SKM-1 (cell line): ENCODE results near the gene MICALL2.

Experiments
- DNase-seq: peaks from one replicate; lab custom pipeline; 2025; ENCODE audit not compliant: unreplicated experiment; lab: John Stamatoyannopoulos, UW

MICALL2 gene

GRCh38 chr7:1396195-1396594 lies 63.1 kb downstream of the MICALL2 start:
- no peak for DNase-seq

- no peak for DNase-seq
These were observed 63.8 kb downstream of the MICALL2 start for GRCh38 chr7:1395211-1396070.

GRCh38 chr7:1394371-1394770 lies 64.9 kb downstream of the MICALL2 start:
- DNase-seq, result no peak

GRCh38 chr7:1393421-1393820 lies 65.8 kb downstream of the MICALL2 start:
- DNase-seq, result no peak

GRCh38 chr7:1392556-1392955 lies 66.7 kb downstream of the MICALL2 start:
- DNase-seq, result no peak

- DNase-seq, result no peak
These were observed 67.8 kb downstream of the MICALL2 start for GRCh38 chr7:1391449-1391848.

GRCh38 chr7:1388703-1389335 lies 70.5 kb downstream of the MICALL2 start:
- no peak for DNase-seq

- DNase-seq, result no peak
These were observed 71.1 kb downstream of the MICALL2 start for GRCh38 chr7:1388021-1388702.

GRCh38 chr7:1387261-1387660 lies 72.0 kb downstream of the MICALL2 start:
- no peak for DNase-seq

- no peak for DNase-seq
These were observed 72.5 kb downstream of the MICALL2 start for GRCh38 chr7:1386623-1387220.

GRCh38 chr7:1385809-1386622 lies 73.3 kb downstream of the MICALL2 start:
- DNase-seq, result no peak

- DNase-seq, result no peak
These were observed 74.0 kb downstream of the MICALL2 start for GRCh38 chr7:1385086-1385808.
